Endothelial cell of umbilical vein (primary cell): Measurements from ENCODE around the gene SLC29A3. TPM values are rescaled to one million over a fixed set of nuclear protein-coding genes. Genes with fewer than 3 reads are reported as not detected.

Experiments
- BruUV-seq: library from RNA; stranded (reverse); fragments of 400-500 nt; replicated peaks from 2 replicates; lab custom pipeline; 2021; lab: Mats Ljungman, UMichigan
- CTCF ChIA-PET: fragments of 300-600, 350-600 bp; sonication (Branson Sonifier 250); formaldehyde crosslinking; loops from one replicate; lab custom pipeline; 2021; ENCODE audit warnings: antibody characterized with exemption, inconsistent platforms; lab: Charles Lee
- POLR2A ChIA-PET: fragments of 300-600, 350-600 bp; sonication (Branson Sonifier 250); formaldehyde crosslinking; loops from one replicate; lab custom pipeline; 2021; ENCODE audit warnings: antibody characterized with exemption, inconsistent platforms; lab: Charles Lee
- DNase-seq: peaks from one replicate; pipeline ENCODE4 v3.0.0-alpha.2; 2011; ENCODE audit warnings: low read depth, low spot score
- FAIRE-seq: peaks from 2 replicates; lab custom pipeline; 2011; peaks lifted over from hg19 to GRCh38; lab: Jason Lieb, UNC
- H2AFZ ChIP-seq: 2 replicates; pipeline ENCODE4 v1.6.0; 2012; ENCODE audit warnings: low read depth, low read length, control low read depth, inconsistent platforms
- H3K27ac ChIP-seq: 2 replicates; pipeline ENCODE4 v1.5.1; 2011; ENCODE audit warnings: low read depth, mild to moderate bottlenecking, control low read depth, low read length, moderate library complexity; ENCODE audit not compliant: insufficient read depth
- H3K27me3 ChIP-seq, 2 experiments: 2 replicates each; pipeline versions ENCODE4 v1.6.0 to v1.6.1; 2011; ENCODE audit warnings: low read length in 2 of 2, mixed read lengths in 1 of 2; ENCODE audit not compliant: control insufficient read depth in 2 of 2, insufficient read depth in 2 of 2
- H3K36me3 ChIP-seq, 2 experiments: 2 replicates in 1 of 2; 3 replicates in 1 of 2; pipeline ENCODE4 v1.5.1; 2011; ENCODE audit warnings: low read length in 2 of 2, mild to moderate bottlenecking in 1 of 2, moderate library complexity in 1 of 2; ENCODE audit not compliant: control insufficient read depth in 2 of 2, insufficient read depth in 2 of 2; ENCODE audit errors: extremely low read depth in 1 of 2
- H3K4me1 ChIP-seq: 3 replicates; pipeline ENCODE4 v1.5.1; 2011; ENCODE audit warnings: mild to moderate bottlenecking, low read length; ENCODE audit not compliant: control insufficient read depth, insufficient read depth; ENCODE audit errors: extremely low read depth
- H3K4me2 ChIP-seq: 2 replicates; pipeline ENCODE4 v1.6.1; 2011; ENCODE audit warnings: low read length, control low read depth, mixed read lengths; ENCODE audit not compliant: insufficient read depth
- H3K4me3 ChIP-seq, 3 experiments: fragments of 200-600 bp in 1 of 3; sonication (generic), shearing (Covaris generic) in 1 of 3; replicated peaks in 1 of 3; 2 replicates each; pipeline ENCODE4 v1.5.1; 2011 to 2016; ENCODE audit warnings: control low read depth in 3 of 3, low read length in 3 of 3, mild to moderate bottlenecking in 2 of 3, inconsistent platforms in 1 of 3, low read depth in 1 of 3, moderate library complexity in 1 of 3; ENCODE audit not compliant: insufficient read depth in 1 of 3
- H3K79me2 ChIP-seq: 2 replicates; pipeline ENCODE4 v1.6.0; 2012; ENCODE audit warnings: low read length, inconsistent platforms; ENCODE audit not compliant: control insufficient read depth, insufficient read depth
- H3K9ac ChIP-seq: replicated peaks from 2 replicates; pipeline ENCODE3; 2011; ENCODE audit warnings: low read length, control low read depth; ENCODE audit not compliant: insufficient read depth; ENCODE audit errors: extremely low read depth
- H3K9me1 ChIP-seq: replicated peaks from 3 replicates; pipeline ENCODE4 v1.6.0; 2011; ENCODE audit warnings: mild to moderate bottlenecking, low read length; ENCODE audit not compliant: control insufficient read depth, insufficient read depth; ENCODE audit errors: extremely low read depth
- H3K9me3 ChIP-seq: replicated peaks from 2 replicates; pipeline ENCODE4 v1.5.1; 2012; ENCODE audit warnings: low read length, inconsistent platforms; ENCODE audit not compliant: control insufficient read depth, insufficient read depth
- H4K20me1 ChIP-seq: replicated peaks from 2 replicates; pipeline ENCODE3; 2011; ENCODE audit warnings: mild to moderate bottlenecking, low read length; ENCODE audit not compliant: control insufficient read depth, insufficient read depth; ENCODE audit errors: extremely low read depth
- EZH2 ChIP-seq: IDR thresholded peaks from 2 replicates; pipeline ENCODE4 v1.6.1; 2012; ENCODE audit warnings: borderline replicate concordance, low read depth, mild to moderate bottlenecking, moderate library complexity, low read length, inconsistent platforms; ENCODE audit not compliant: severe bottlenecking
- FOS ChIP-seq: IDR thresholded peaks from 2 replicates; pipeline ENCODE4 v1.6.1; 2011; ENCODE audit warnings: mild to moderate bottlenecking, low read length, moderate library complexity, borderline replicate concordance; ENCODE audit not compliant: insufficient read depth
- GATA2 ChIP-seq: IDR thresholded peaks from 2 replicates; pipeline ENCODE4 v1.7.0; 2011; ENCODE audit warnings: low read depth, mild to moderate bottlenecking, moderate library complexity, mixed read lengths, low read length; ENCODE audit not compliant: insufficient read length, insufficient read depth
- JUN ChIP-seq: IDR thresholded peaks from 2 replicates; pipeline ENCODE4 v1.6.1; 2011; ENCODE audit warnings: borderline replicate concordance, low read depth; ENCODE audit not compliant: insufficient read length, insufficient read depth
- MYC ChIP-seq: IDR thresholded peaks from one replicate; pipeline ENCODE4 v1.6.1; 2011; ENCODE audit warnings: mild to moderate bottlenecking, low read depth, low read length
- POLR2A ChIP-seq: IDR thresholded peaks from 2 replicates; pipeline ENCODE4 v1.6.1; 2012; ENCODE audit warnings: low read depth, mild to moderate bottlenecking, control low read depth, low read length
- POLR2AphosphoS5 ChIP-seq: IDR thresholded peaks from 2 replicates; pipeline ENCODE4 v1.6.1; 2012; ENCODE audit warnings: low read depth, mild to moderate bottlenecking, control low read depth, low read length, moderate library complexity; ENCODE audit not compliant: insufficient read depth
- dilution Hi-C: fragments of 300-500 bp; cut with MboI; formaldehyde crosslinking; loops from one replicate; pipeline ENCODE4 v1.15.0; 2019; ENCODE audit warnings: low sequenced_read_pairs; ENCODE audit not compliant: extremely low pct_ligation_motif_present
- intact Hi-C: fragments of 100-400 bp; cut with micrococcal nuclease; formaldehyde crosslinking; loops from one replicate; pipeline ENCODE4 v1.10.0; 2022
- polyA plus RNA-seq, 4 experiments: library from polyadenylated mRNA; depleted of rRNA in 3 of 4; stranded (reverse) in 3 of 4; unstranded in 1 of 4; fragments of >200 nt; gene quantifications; 2 replicates each; pipeline versions ENCODE4 v1.2.1 to v1.2.3, GENCODE V29; 2011 to 2012; ENCODE audit warnings: missing spikeins in 1 of 4
- total RNA-seq: library from RNA; stranded (reverse); gene quantifications from 2 replicates; pipeline ENCODE4 v1.2.3, GENCODE V29; 2021
- TF ChIP-seq, protein P1 (sequence below): IDR thresholded peaks from 2 replicates; pipeline ENCODE4 v1.6.1; 2011; ENCODE audit not compliant: insufficient read depth, insufficient read length
- TF ChIP-seq, protein P2 (sequence below), 2 donors: IDR thresholded peaks; 1 replicate in 1 of 2; 2 replicates in 1 of 2; pipeline ENCODE4 v1.5.1; 2011; ENCODE audit warnings: low read length in 2 of 2, mild to moderate bottlenecking in 2 of 2, moderate library complexity in 2 of 2, control low read depth in 1 of 2, inconsistent platforms in 1 of 2, low read depth in 1 of 2; ENCODE audit not compliant: insufficient read depth in 1 of 2; ENCODE audit errors: extremely low read depth in 1 of 2

The SLC29A3 gene
- total and polyA plus RNA-seq, 2 donors (not counting 3 experiments of a cell fraction or from before 2014, with no cell fraction given): 5.0 to 9.1 TPM

DNA sequence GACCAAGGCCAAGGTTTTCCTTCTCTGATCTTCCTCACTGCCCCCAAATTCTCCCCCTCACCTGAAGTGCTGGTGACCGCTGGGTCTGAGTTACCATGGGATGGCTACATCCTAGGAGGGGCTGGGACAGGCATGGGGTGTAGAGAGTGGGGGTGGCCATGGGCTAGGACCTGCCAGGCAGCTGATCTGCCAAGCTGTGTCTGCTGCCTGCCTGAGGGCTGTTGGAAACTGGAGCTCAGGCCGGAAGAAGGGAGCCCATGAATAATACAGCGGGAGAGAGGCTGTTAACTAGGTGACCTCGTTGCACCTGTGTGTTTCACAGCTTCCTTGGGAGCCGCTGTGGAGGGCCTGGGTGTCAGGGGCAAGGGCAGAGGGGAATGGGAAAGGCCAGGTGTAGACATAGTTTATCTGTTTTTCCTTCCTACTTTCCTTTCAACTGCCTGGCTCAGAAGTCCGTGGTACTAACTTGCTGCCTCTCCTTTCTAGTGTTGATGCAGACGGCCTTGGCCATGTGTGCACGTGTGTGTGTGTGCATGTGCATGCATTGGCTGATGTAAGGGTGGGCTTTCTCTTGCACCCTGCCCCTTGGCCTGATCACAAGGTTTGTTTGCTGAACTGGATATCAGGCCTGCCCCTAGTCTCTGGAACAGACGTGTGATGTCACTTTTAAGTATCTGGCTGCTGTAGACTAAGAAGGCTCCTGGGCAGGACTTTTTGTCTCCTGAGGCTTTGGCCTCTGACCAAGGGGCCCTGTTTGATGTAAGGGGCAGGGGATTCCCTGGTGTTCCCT lies 89.6 kb downstream of the SLC29A3 start:
- no peak overlapping the region for H2AFZ ChIP-seq
- no peak overlapping the region for H3K4me2 ChIP-seq
- BruUV-seq: no TSS peak
- no peak overlapping the region for H3K9ac ChIP-seq
- H3K27me3 ChIP-seq: peaks cover 5 to 12% of the 10 kb centered on the region in 2 experiments
- H3K36me3 ChIP-seq: no peaks in the 10 kb centered on the region
- no peaks in the 10 kb centered on the region for H3K9me1 ChIP-seq
- intact Hi-C loops (no loop called here), dilution Hi-C loops (no loop called here)
- no peak overlapping the region for H3K27ac ChIP-seq
- no peak overlapping the region for H3K4me3 ChIP-seq
- no peaks in the 10 kb centered on the region for H3K9me3 ChIP-seq
- H3K4me1 ChIP-seq: no peaks in the 10 kb centered on the region
- ChIA-PET CTCF (no interaction called here), POLR2A (no interaction called here)
- FAIRE-seq: no peak
- DNase-seq: no peak
- no peaks in the 10 kb centered on the region for H4K20me1 ChIP-seq
- no peak for TF ChIP-seq FOS
- TF ChIP-seq, protein P1, sequence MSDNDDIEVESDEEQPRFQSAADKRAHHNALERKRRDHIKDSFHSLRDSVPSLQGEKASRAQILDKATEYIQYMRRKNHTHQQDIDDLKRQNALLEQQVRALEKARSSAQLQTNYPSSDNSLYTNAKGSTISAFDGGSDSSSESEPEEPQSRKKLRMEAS: no peak
- no peak for TF ChIP-seq MYC
- TF ChIP-seq POLR2A: no peak
- TF ChIP-seq JUN: no peak
- no peak for TF ChIP-seq EZH2
- TF ChIP-seq GATA2: no peak
- no peak for TF ChIP-seq POLR2AphosphoS5
- TF ChIP-seq, protein P2, sequence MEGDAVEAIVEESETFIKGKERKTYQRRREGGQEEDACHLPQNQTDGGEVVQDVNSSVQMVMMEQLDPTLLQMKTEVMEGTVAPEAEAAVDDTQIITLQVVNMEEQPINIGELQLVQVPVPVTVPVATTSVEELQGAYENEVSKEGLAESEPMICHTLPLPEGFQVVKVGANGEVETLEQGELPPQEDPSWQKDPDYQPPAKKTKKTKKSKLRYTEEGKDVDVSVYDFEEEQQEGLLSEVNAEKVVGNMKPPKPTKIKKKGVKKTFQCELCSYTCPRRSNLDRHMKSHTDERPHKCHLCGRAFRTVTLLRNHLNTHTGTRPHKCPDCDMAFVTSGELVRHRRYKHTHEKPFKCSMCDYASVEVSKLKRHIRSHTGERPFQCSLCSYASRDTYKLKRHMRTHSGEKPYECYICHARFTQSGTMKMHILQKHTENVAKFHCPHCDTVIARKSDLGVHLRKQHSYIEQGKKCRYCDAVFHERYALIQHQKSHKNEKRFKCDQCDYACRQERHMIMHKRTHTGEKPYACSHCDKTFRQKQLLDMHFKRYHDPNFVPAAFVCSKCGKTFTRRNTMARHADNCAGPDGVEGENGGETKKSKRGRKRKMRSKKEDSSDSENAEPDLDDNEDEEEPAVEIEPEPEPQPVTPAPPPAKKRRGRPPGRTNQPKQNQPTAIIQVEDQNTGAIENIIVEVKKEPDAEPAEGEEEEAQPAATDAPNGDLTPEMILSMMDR (IDR thresholded peaks at IDR 0.05; ENCODE audit: extremely low read depth in 1 of 2, insufficient read depth in 1 of 2, low read depth in 1 of 2, low read length in 2 of 2): no peak
- H3K79me2 ChIP-seq: no peaks in the 10 kb centered on the region
